GM21515 (cell line): ENCODE results near the gene RABL3.
"Not testable (repeated sequence)": the region's sequence is repeated elsewhere in the genome, so short reads cannot be mapped to it uniquely, and the experiment has no call there.

Experiments used
- ATAC-seq: cut with Tn5 transposase; IDR thresholded peaks from one replicate; pipeline ENCODE4 v1.9.1; 2021; ENCODE audit not compliant: unreplicated experiment

RABL3 gene

GRCh38 chr3:120648290-120648689, 94.0 kb downstream of the RABL3 start:
- ATAC-seq = no peak

GRCh38 chr3:120646771-120647432, 95.4 kb downstream of the RABL3 start:
- no peak for ATAC-seq

GRCh38 chr3:120645083-120645845, 97.1 kb downstream of the RABL3 start:
- no peak for ATAC-seq

- no peak for ATAC-seq
These were observed 99.9 kb downstream of the RABL3 start for GRCh38 chr3:120642368-120642948.

- no peak for ATAC-seq
These were observed 100.5 kb downstream of the RABL3 start for GRCh38 chr3:120641696-120642246.

GRCh38 chr3:120640231-120640630, 102.1 kb downstream of the RABL3 start:
- no peak for ATAC-seq

GRCh38 chr3:120638820-120639219, 103.5 kb downstream of the RABL3 start:
- ATAC-seq = not testable (repeated sequence)

- ATAC-seq = no peak
These were observed 104.3 kb downstream of the RABL3 start for GRCh38 chr3:120637851-120638559.

GRCh38 chr3:120636795-120637401, 105.4 kb downstream of the RABL3 start:
- no peak for ATAC-seq
